Fibroblast of mammary gland (primary cell): ENCODE data around the gene UGT1A8.

ENCODE experiments used
- DNase-seq: peaks from one replicate; pipeline ENCODE4 v3.0.0-alpha.2; 2010; ENCODE audit warnings: low read depth
- H3K4me3 ChIP-seq: 2 replicates; pipeline ENCODE4 v1.5.1; 2011; ENCODE audit warnings: low read depth, mild to moderate bottlenecking, low read length, moderate library complexity; ENCODE audit not compliant: control insufficient read depth
- CTCF ChIP-seq: conservative IDR thresholded peaks from 2 replicates; pipeline ENCODE4 v1.5.1; 2011; ENCODE audit warnings: low read depth, low read length, inconsistent platforms; ENCODE audit not compliant: control insufficient read depth, insufficient read depth

Gene UGT1A8

GRCh38 chr2:233799087-233799665 lies 181.7 kb downstream of the UGT1A8 start:
- H3K4me3 ChIP-seq = no peak overlapping the region
- TF ChIP-seq CTCF = no peak
- DNase-seq = no peak

- DNase-seq = no peak
- no peak overlapping the region for H3K4me3 ChIP-seq
- no peak for TF ChIP-seq CTCF
Measured at GRCh38 chr2:233799716-233800115, 182.3 kb downstream of the UGT1A8 start.

GRCh38 chr2:233800208-233800607 lies 182.8 kb downstream of the UGT1A8 start:
- no peak overlapping the region for H3K4me3 ChIP-seq
- TF ChIP-seq CTCF = no peak
- DNase-seq = no peak

GRCh38 chr2:233801357-233802131 lies 184.1 kb downstream of the UGT1A8 start:
- no peak for TF ChIP-seq CTCF
- H3K4me3 ChIP-seq = no peak overlapping the region
- DNase-seq = peak; percentile 10

GRCh38 chr2:233802132-233802815 lies 184.8 kb downstream of the UGT1A8 start:
- no peak overlapping the region for H3K4me3 ChIP-seq
- no peak for DNase-seq
- TF ChIP-seq CTCF = no peak

GRCh38 chr2:233803292-233803911 lies 186.0 kb downstream of the UGT1A8 start:
- no peak for TF ChIP-seq CTCF
- no peak overlapping the region for H3K4me3 ChIP-seq
- no peak for DNase-seq
